Keratinocyte (primary cell): ENCODE measurements around the gene MED15. TPM values are rescaled to one million over a fixed set of nuclear protein-coding genes. Genes with fewer than 3 reads are reported as not detected.

Source experiments
- DNase-seq: peaks from one replicate; pipeline ENCODE4 v3.0.0-alpha.2; 2011; ENCODE audit warnings: low read depth, missing footprints, low spot score
- FAIRE-seq: peaks from 2 replicates; lab custom pipeline; 2011; peaks lifted over from hg19 to GRCh38; lab: Jason Lieb, UNC
- H2AFZ ChIP-seq: 2 replicates; pipeline ENCODE4 v1.6.0; 2012; ENCODE audit warnings: low read length, control low read depth, inconsistent platforms; ENCODE audit not compliant: control insufficient read depth
- H3K27ac ChIP-seq: 2 replicates; pipeline ENCODE4 v1.5.1; 2011; ENCODE audit warnings: low read length; ENCODE audit not compliant: control insufficient read depth, insufficient read depth
- H3K27me3 ChIP-seq: 3 replicates; pipeline ENCODE4 v1.6.0; 2011; ENCODE audit warnings: low read length; ENCODE audit not compliant: control insufficient read depth, insufficient read depth; ENCODE audit errors: extremely low read depth
- H3K36me3 ChIP-seq, 2 experiments: 2 replicates in 1 of 2; 3 replicates in 1 of 2; pipeline ENCODE4 v1.5.1; 2011; ENCODE audit warnings: low read length in 2 of 2, mild to moderate bottlenecking in 1 of 2; ENCODE audit not compliant: control insufficient read depth in 2 of 2, insufficient read depth in 2 of 2; ENCODE audit errors: extremely low read depth in 1 of 2
- H3K4me1 ChIP-seq: 3 replicates; pipeline ENCODE4 v1.5.1; 2011; ENCODE audit warnings: low read length; ENCODE audit not compliant: control insufficient read depth, insufficient read depth; ENCODE audit errors: extremely low read depth
- H3K4me2 ChIP-seq: 3 replicates; pipeline ENCODE4 v1.6.0; 2011; ENCODE audit warnings: low read depth, low read length; ENCODE audit not compliant: control insufficient read depth, insufficient read depth; ENCODE audit errors: extremely low read depth
- H3K4me3 ChIP-seq, 3 experiments: fragments of 200-600 bp in 1 of 3; sonication (generic) in 1 of 3; 2 replicates in 2 of 3; 3 replicates in 1 of 3; pipeline ENCODE4 v1.5.1; 2011 to 2016; ENCODE audit warnings: low read length in 3 of 3, mild to moderate bottlenecking in 3 of 3, control low read depth in 2 of 3, inconsistent platforms in 1 of 3, low read depth in 1 of 3, mixed read lengths in 1 of 3, mixed run types in 1 of 3, moderate library complexity in 1 of 3; ENCODE audit not compliant: control insufficient read depth in 2 of 3, insufficient read depth in 2 of 3; ENCODE audit errors: extremely low read depth in 1 of 3
- H3K79me2 ChIP-seq: 2 replicates; pipeline ENCODE4 v1.6.0; 2012; ENCODE audit warnings: low read length; ENCODE audit not compliant: control insufficient read depth, insufficient read depth
- H3K9ac ChIP-seq: 3 replicates; pipeline ENCODE4 v1.6.0; 2011; ENCODE audit warnings: low read length; ENCODE audit not compliant: control insufficient read depth, insufficient read depth; ENCODE audit errors: extremely low read depth
- H3K9me1 ChIP-seq: 3 replicates; pipeline ENCODE4 v1.6.0; 2011; ENCODE audit warnings: low read length; ENCODE audit not compliant: control insufficient read depth, insufficient read depth; ENCODE audit errors: extremely low read depth
- H3K9me3 ChIP-seq: 2 replicates; pipeline ENCODE4 v1.5.1; 2012; ENCODE audit warnings: low read depth, low read length; ENCODE audit not compliant: control insufficient read depth
- H4K20me1 ChIP-seq: 3 replicates; pipeline ENCODE4 v1.6.0; 2011; ENCODE audit warnings: low read length; ENCODE audit not compliant: control insufficient read depth, insufficient read depth; ENCODE audit errors: extremely low read depth
- CTCF ChIP-seq, 3 experiments: IDR thresholded peaks in 1 of 3; conservative IDR thresholded peaks in 1 of 3; optimal IDR thresholded peaks in 1 of 3; 2 replicates in 2 of 3; 3 replicates in 1 of 3; pipeline versions ENCODE3 to v1.5.1; 2011; ENCODE audit warnings: low read length in 3 of 3, mild to moderate bottlenecking in 3 of 3, moderate library complexity in 2 of 3, control low read depth in 1 of 3, inconsistent platforms in 1 of 3; ENCODE audit not compliant: insufficient read depth in 2 of 3; ENCODE audit errors: extremely low read depth in 1 of 3
- EZH2 ChIP-seq: IDR thresholded peaks from one replicate; pipeline ENCODE4 v1.6.1; 2012; ENCODE audit warnings: inconsistent platforms, mild to moderate bottlenecking, low read length, moderate library complexity
- dilution Hi-C: fragments of 300-500 bp; cut with MboI; formaldehyde crosslinking; loops from one replicate; pipeline ENCODE4 v1.7.0; 2020; ENCODE audit warnings: low sequenced_read_pairs; ENCODE audit not compliant: extremely low pct_ligation_motif_present
- polyA plus RNA-seq, 5 experiments: library from polyadenylated mRNA; depleted of rRNA in 3 of 5; stranded (reverse) in 3 of 5; stranded (forward) in 1 of 5; unstranded in 1 of 5; fragments of >200 nt; gene quantifications; 1 replicate in 1 of 5; 2 replicates in 3 of 5; 3 replicates in 1 of 5; pipeline versions ENCODE4 v1.2.1 to v1.2.3, GENCODE V29; 2011 to 2012; ENCODE audit warnings: missing spikeins in 2 of 5, low read depth in 1 of 5, low replicate concordance in 1 of 5

The MED15 gene
- polyA plus RNA-seq, 1 donor (not counting 4 experiments of a cell fraction or from before 2014, with no cell fraction given): 24.9 TPM

GRCh38 chr22:20532256-20532993 lies 25.0 kb downstream of the MED15 start:
- peaks cover 4% of the 10 kb centered on the region for H3K9me1 ChIP-seq
- H3K9ac ChIP-seq: peak overlapping the region; percentile 86
- H3K27me3 ChIP-seq: no peaks in the 10 kb centered on the region
- H3K4me2 ChIP-seq: peak overlapping the region; percentile 59
- H3K4me1 ChIP-seq: peaks cover 54% of the 10 kb centered on the region
- H3K9me3 ChIP-seq: no peaks in the 10 kb centered on the region
- peaks cover 20 to 32% of the 10 kb centered on the region in 2 experiments for H3K36me3 ChIP-seq
- peaks cover 3% of the 10 kb centered on the region for H4K20me1 ChIP-seq
- no peak overlapping the region for H2AFZ ChIP-seq
- TF ChIP-seq EZH2: no peak
- TF ChIP-seq CTCF (optimal IDR thresholded peaks at IDR 0.05 in 1 of 3, IDR thresholded peaks at IDR 0.05 in 1 of 3, conservative IDR thresholded peaks at IDR 0.05 in 1 of 3; ENCODE audit: extremely low read depth in 1 of 3, insufficient read depth in 2 of 3, low read length in 3 of 3): no peak
- H3K27ac ChIP-seq: peak overlapping the region; percentile 96
- DNase-seq: no peak
- no peak overlapping the region for H3K4me3 ChIP-seq
- dilution Hi-C loops: no loop called here
- H3K79me2 ChIP-seq: peaks cover 72% of the 10 kb centered on the region
- FAIRE-seq: no peak

GRCh38 chr22:20533095-20533878 lies 25.9 kb downstream of the MED15 start:
- Histone ChIP-seq H4K20me1 (peaks cover 3% of the 10 kb centered on the region), H3K9ac (peak overlapping the region; percentile 86), H2AFZ (no peak overlapping the region), H3K27me3 (no peaks in the 10 kb centered on the region), H3K9me3 (no peaks in the 10 kb centered on the region), H3K4me2 (peak overlapping the region; percentile 55), H3K79me2 (peaks cover 74% of the 10 kb centered on the region), H3K4me3 (no peak overlapping the region), H3K27ac (peak overlapping the region; percentile 96), H3K36me3 (peaks cover 16 to 34% of the 10 kb centered on the region in 2 experiments), H3K4me1 (peaks cover 54% of the 10 kb centered on the region), H3K9me1 (peaks cover 4% of the 10 kb centered on the region)
- TF ChIP-seq CTCF (optimal IDR thresholded peaks at IDR 0.05 in 1 of 3, IDR thresholded peaks at IDR 0.05 in 1 of 3, conservative IDR thresholded peaks at IDR 0.05 in 1 of 3; ENCODE audit: extremely low read depth in 1 of 3, insufficient read depth in 2 of 3, low read length in 3 of 3) (peak in 1 of 3 experiments; percentile 48), EZH2 (no peak)
- FAIRE-seq (peak; percentile 67), DNase-seq (no peak)
- dilution Hi-C loops: no loop called here
